NCI-H2196 (cell line): ENCODE data around the gene CTNNBIP1.
A peak's percentile ranks its signal among the peaks of the same experiment; 100 is the strongest.

Source experiments
- DNase-seq: peaks from one replicate; lab custom pipeline; 2025; ENCODE audit not compliant: unreplicated experiment; lab: John Stamatoyannopoulos, UW

The CTNNBIP1 gene

DNA sequence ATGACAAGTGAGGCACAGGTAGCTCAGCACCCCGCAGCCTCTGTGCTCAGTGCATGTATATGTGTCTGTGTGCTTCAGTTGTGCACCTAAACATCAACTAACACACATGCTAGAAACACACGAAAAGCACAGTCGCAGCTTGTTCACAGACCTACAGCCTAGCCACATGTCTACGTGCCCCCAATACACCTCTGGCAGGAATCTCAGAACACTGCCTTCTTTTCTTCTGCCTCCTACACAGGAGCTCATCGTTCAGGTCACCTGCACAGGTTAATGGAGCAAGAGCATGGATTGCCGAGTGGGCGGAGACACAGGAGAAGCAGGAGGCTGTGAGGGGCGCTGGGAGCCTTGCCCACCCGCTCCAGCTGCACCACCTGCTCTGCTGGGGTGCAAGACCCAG lies 31.7 kb downstream of the CTNNBIP1 start:
- no peak for DNase-seq

GRCh38 chr1:9877962-9878361 lies 32.1 kb downstream of the CTNNBIP1 start:
- DNase-seq = peak; percentile 73

DNA sequence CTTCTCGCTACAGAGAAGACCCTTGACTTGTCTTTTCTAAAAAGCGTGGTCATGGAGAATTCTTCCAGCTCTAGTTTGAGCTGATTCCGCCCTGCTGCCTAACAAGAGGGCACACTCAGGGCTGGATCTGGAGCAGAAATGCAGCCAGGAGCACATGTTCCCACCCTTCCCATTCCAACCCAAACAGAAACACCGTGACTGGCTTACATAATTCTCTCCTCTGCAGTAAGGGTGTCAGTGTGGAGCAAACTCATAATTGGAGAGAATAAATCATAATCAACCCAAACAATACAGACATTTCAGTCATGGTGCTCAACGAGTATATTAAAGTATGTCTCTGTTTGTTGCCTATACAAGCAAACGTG lies 34.5 kb downstream of the CTNNBIP1 start:
- no peak for DNase-seq

GRCh38 chr1:9874959-9875635 lies 35.0 kb downstream of the CTNNBIP1 start:
- peak; percentile 78 for DNase-seq

DNA sequence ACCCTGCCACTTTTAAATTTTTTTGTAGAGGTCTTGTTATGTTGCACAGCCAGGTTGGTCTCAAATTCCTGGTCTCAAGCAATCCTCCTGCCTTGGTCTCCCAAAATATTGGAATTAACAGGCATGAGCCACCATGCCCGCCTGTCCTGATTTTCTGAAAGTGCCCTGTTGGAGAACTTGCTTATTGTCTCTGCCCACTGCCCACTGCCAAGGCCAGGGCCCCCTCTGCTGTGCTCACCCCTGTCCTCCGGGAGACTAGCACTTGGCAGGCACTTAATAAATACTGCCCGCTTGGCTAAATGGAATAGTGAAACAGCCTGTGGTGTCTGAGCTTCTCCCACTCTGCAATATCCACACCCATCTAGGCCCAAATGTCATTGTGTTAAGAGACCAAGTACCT lies 35.7 kb downstream of the CTNNBIP1 start:
- DNase-seq = no peak

GRCh38 chr1:9873992-9874391 lies 36.1 kb downstream of the CTNNBIP1 start:
- no peak for DNase-seq

GRCh38 chr1:9873385-9873784 lies 36.7 kb downstream of the CTNNBIP1 start:
- DNase-seq = no peak

GRCh38 chr1:9872430-9873165 lies 37.5 kb downstream of the CTNNBIP1 start:
- peak; percentile 28 for DNase-seq

- no peak for DNase-seq
Observed at GRCh38 chr1:9871707-9872425, 38.2 kb downstream of the CTNNBIP1 start.

GRCh38 chr1:9871021-9871420 lies 39.0 kb downstream of the CTNNBIP1 start:
- no peak for DNase-seq

GRCh38 chr1:9870572-9870971 lies 39.5 kb downstream of the CTNNBIP1 start:
- no peak for DNase-seq

- DNase-seq = no peak
Observed at GRCh38 chr1:9869831-9870251, 40.2 kb downstream of the CTNNBIP1 start.

GRCh38 chr1:9868244-9868590 lies 41.9 kb downstream of the CTNNBIP1 start:
- DNase-seq = no peak

GRCh38 chr1:9867408-9868243 lies 42.4 kb downstream of the CTNNBIP1 start:
- DNase-seq = peak; percentile 82

DNA sequence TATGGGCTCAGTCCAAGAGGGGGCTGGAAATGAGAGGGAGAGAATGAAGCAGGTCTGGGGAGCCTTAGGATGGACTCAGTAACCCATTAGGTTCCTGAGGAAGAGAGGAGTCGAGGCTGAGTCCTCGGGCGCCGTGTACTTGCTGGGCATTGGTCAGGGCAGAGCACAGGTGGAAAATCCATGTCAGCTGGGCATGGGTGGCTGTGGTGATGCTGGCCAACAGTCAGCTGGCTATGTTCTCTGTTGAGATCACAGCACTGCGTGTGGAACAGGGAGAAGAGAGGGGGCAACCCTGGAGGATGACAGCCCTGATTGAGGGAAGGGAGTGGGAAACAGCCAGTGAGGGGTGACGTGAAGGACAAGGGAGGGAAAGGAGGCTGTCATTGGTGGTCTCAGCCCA lies 43.2 kb downstream of the CTNNBIP1 start:
- no peak for DNase-seq

DNA sequence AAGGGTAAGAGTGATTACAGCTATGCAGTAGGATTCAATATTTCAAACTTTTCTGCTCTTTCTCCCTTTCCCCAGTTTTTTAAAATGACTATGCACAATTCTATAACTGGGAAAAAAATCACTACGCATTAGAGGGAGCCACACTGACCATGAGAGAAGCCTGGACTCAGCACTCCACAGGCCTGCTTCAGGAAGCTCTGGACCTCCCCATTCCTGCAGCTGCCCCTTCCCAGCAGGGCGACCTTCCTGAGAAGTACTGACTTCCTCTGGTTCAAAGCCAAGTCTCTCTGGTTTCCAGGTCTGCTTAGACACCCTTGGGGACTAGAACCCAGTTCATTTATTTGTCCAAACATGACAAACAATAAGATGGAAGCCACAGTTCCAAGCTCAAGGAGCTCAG lies 44.3 kb downstream of the CTNNBIP1 start:
- no peak for DNase-seq

GRCh38 chr1:9863371-9863770 lies 46.7 kb downstream of the CTNNBIP1 start:
- no peak for DNase-seq

GRCh38 chr1:9861360-9861759 lies 48.7 kb downstream of the CTNNBIP1 start:
- no peak for DNase-seq

GRCh38 chr1:9860887-9861286 lies 49.2 kb downstream of the CTNNBIP1 start:
- DNase-seq = no peak

DNA sequence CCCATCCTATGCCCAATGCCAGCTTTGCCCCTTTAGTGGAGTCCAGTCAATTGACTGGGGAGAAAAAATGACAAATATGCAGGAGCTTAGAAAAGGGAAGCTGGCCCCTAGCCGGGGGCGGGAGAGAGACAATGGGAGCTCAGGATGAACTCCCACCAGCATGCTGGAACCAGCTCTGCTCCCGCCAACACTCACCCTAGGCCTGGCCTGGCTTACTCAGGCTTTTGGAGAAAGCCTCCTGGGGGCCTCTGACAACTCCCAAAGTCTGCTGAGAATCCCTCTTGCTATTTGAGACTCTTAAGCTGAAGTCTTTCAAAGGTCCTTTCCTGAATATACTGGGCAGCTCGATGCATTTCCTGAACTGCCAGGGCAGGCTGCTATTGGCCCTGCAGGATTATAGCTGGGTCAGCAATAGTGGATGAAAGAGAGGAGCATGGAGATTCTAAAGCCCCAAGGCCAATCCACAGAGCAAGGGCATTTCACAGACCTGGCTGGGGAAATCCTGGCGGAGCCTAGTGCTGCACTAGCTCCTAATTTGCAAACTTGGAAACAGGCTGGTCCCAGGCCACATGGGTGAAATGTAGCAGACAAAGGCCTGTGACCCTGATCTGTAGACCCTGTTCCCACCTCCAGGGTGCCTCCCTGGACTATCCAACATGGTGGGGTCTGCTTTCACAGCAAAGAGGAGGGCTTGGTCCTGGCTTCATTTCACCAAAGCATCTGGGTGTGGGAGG lies 50.6 kb downstream of the CTNNBIP1 start:
- DNase-seq = no peak
